Peyer's patch (tissue), 4 donors: ENCODE measurements around the gene CDC42.

Experiments
- POLR2A ChIP-seq, 2 donors: fragments of 450-650 bp; IDR thresholded peaks; one replicate each; pipeline ENCODE4 v1.5.1; 2017; ENCODE audit warnings: antibody characterized with exemption in 2 of 2, mild to moderate bottlenecking in 2 of 2, moderate library complexity in 2 of 2
- TF ChIP-seq, protein P1 (sequence below), 6 experiments: fragments of 450-650 bp in 4 of 6; fragments of 200-600 bp in 2 of 6; sonication (generic) in 1 of 6; IDR thresholded peaks; one replicate each; pipeline ENCODE4 v1.5.1; 2017 to 2019; ENCODE audit warnings: antibody characterized with exemption in 6 of 6, mild to moderate bottlenecking in 3 of 6, moderate library complexity in 1 of 6

DNA sequence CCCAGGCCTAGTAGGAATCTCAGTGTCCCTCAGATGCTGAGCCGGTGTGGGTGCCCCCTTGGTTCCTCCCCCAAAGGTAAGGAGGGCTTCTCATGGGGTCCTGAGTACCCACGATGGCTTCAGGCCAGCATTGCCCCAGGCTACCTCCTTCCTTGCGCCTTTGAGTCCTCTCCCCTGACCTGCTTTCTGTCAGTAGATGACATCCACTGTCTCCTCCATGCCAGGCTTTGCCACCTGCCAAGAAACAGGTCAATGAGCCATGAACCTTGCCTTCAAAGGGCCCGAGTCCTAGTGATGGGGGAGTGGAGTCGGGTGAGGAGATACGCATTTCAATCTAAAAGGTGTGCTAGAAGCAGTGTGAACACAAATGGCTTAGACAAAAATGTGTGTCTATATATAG lies 74.7 kb downstream of the CDC42 start:
- TF ChIP-seq, protein P1, sequence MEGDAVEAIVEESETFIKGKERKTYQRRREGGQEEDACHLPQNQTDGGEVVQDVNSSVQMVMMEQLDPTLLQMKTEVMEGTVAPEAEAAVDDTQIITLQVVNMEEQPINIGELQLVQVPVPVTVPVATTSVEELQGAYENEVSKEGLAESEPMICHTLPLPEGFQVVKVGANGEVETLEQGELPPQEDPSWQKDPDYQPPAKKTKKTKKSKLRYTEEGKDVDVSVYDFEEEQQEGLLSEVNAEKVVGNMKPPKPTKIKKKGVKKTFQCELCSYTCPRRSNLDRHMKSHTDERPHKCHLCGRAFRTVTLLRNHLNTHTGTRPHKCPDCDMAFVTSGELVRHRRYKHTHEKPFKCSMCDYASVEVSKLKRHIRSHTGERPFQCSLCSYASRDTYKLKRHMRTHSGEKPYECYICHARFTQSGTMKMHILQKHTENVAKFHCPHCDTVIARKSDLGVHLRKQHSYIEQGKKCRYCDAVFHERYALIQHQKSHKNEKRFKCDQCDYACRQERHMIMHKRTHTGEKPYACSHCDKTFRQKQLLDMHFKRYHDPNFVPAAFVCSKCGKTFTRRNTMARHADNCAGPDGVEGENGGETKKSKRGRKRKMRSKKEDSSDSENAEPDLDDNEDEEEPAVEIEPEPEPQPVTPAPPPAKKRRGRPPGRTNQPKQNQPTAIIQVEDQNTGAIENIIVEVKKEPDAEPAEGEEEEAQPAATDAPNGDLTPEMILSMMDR (IDR thresholded peaks at IDR 0.05): no peak
- no peak for TF ChIP-seq POLR2A (IDR thresholded peaks at IDR 0.05)
